Fibroblast of lung (primary cell): ENCODE measurements around the gene PGAM4. TPM values are rescaled to one million over a fixed set of nuclear protein-coding genes. Genes with fewer than 3 reads are reported as not detected.

Source experiments
- DNase-seq, 2 donors: peaks; one replicate each; pipeline versions ENCODE4 v3.0.0 to v3.0.0-alpha.2; 2010; ENCODE audit warnings: low read depth in 2 of 2
- H2AFZ ChIP-seq: 2 replicates; pipeline ENCODE4 v1.5.1; 2012; ENCODE audit warnings: low read length, control low read depth, inconsistent platforms
- H3K27ac ChIP-seq: 2 replicates; pipeline ENCODE4 v1.5.1; 2011; ENCODE audit warnings: low read length, control low read depth; ENCODE audit not compliant: insufficient read depth
- H3K27me3 ChIP-seq: 2 replicates; pipeline ENCODE4 v1.5.1; 2011; ENCODE audit warnings: mild to moderate bottlenecking, low read length; ENCODE audit not compliant: control insufficient read depth, insufficient read depth
- H3K36me3 ChIP-seq: 2 replicates; pipeline ENCODE4 v1.5.1; 2011; ENCODE audit warnings: low read length; ENCODE audit not compliant: control insufficient read depth, insufficient read depth
- H3K4me1 ChIP-seq: 2 replicates; pipeline ENCODE4 v1.5.1; 2011; ENCODE audit warnings: low read length; ENCODE audit not compliant: control insufficient read depth, insufficient read depth; ENCODE audit errors: extremely low read depth
- H3K4me2 ChIP-seq: 2 replicates; pipeline ENCODE4 v1.5.1; 2011; ENCODE audit warnings: low read length, control low read depth; ENCODE audit not compliant: insufficient read depth; ENCODE audit errors: extremely low read depth
- H3K4me3 ChIP-seq, 4 experiments: fragments of 200-600 bp in 1 of 4; sonication (generic) in 1 of 4; replicated peaks in 1 of 4; 2 replicates each; pipeline ENCODE4 v1.5.1; 2011 to 2016; ENCODE audit warnings: low read length in 4 of 4, low read depth in 3 of 4, mild to moderate bottlenecking in 3 of 4, control low read depth in 2 of 4, inconsistent platforms in 1 of 4, mixed read lengths in 1 of 4; ENCODE audit not compliant: insufficient read depth in 1 of 4; ENCODE audit errors: control extremely low read depth in 1 of 4
- H3K79me2 ChIP-seq: 2 replicates; pipeline ENCODE4 v1.5.1; 2012; ENCODE audit warnings: mild to moderate bottlenecking, low read length, inconsistent platforms; ENCODE audit not compliant: control insufficient read depth, insufficient read depth
- H3K9ac ChIP-seq: 2 replicates; pipeline ENCODE4 v1.5.1; 2011; ENCODE audit warnings: mild to moderate bottlenecking, low read length, control low read depth; ENCODE audit not compliant: insufficient read depth
- H3K9me3 ChIP-seq: 2 replicates; pipeline ENCODE4 v1.5.1; 2012; ENCODE audit warnings: low read depth, low read length; ENCODE audit not compliant: control insufficient read depth, insufficient read depth
- H4K20me1 ChIP-seq: 2 replicates; pipeline ENCODE4 v1.5.1; 2011; ENCODE audit warnings: low read length; ENCODE audit not compliant: control insufficient read depth, insufficient read depth; ENCODE audit errors: extremely low read depth
- CTCF ChIP-seq, 2 donors: IDR thresholded peaks in 1 of 2; conservative IDR thresholded peaks in 1 of 2; 1 replicate in 1 of 2; 2 replicates in 1 of 2; pipeline ENCODE4 v1.5.1; 2011 to 2012; ENCODE audit warnings: low read length in 2 of 2, control low read depth in 1 of 2, inconsistent platforms in 1 of 2, low read depth in 1 of 2, mild to moderate bottlenecking in 1 of 2
- EZH2 ChIP-seq: IDR thresholded peaks from 2 replicates; pipeline ENCODE4 v1.5.1; 2012; ENCODE audit warnings: low read length, control low read depth, mild to moderate bottlenecking; ENCODE audit errors: missing control alignments
- polyA plus RNA-seq, 2 donors: library from polyadenylated mRNA; depleted of rRNA in 1 of 2; stranded (reverse) in 1 of 2; unstranded in 1 of 2; fragments of >200 nt; gene quantifications; 2 replicates each; pipeline ENCODE4 v1.2.1, GENCODE V29; 2011 to 2012; ENCODE audit warnings: missing spikeins in 1 of 2
- total RNA-seq: library from RNA; depleted of rRNA; stranded (reverse); fragments of >200 nt; gene quantifications from 2 replicates; pipeline ENCODE4 v1.2.1, GENCODE V29; 2014

PGAM4 gene
- total and polyA plus RNA-seq, 2 donors (not counting 1 experiment from before 2014, with no cell fraction given): 0.39 TPM; not detected in 1

DNA sequence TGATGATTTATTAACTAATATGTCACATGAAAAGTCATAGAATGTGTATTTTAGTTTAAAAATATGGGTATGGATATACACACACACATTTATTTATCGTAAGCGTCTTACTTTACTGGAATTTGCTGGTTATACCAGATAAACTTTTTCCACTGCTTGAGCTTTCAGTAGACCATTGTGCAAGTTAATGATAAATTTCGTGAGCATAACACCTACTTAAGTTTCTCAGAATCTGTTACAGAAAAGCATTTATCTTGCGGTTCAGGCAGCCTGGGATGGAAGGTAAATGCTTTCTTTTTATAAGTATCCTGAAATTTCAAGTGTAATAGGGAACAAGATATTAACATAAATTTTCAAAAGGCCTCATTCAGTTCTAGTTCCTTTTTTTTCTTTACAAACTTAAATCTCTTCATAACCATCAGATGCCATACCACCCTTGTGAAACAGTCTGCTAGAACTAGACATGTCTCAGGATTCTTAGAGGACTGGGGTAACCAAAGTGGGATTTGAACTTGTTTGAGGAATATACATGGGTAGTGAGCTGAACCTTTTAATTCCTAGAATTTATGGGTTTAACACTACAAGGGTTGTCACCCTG, 31.3 kb downstream of the PGAM4 start:
- H2AFZ ChIP-seq: no peak overlapping the region
- H3K27ac ChIP-seq: no peak overlapping the region
- DNase-seq: no peak
- no peak overlapping the region for H3K4me3 ChIP-seq
- H3K4me1 ChIP-seq: no peaks in the 10 kb centered on the region
- H3K9ac ChIP-seq: no peak overlapping the region
- H3K36me3 ChIP-seq: no peaks in the 10 kb centered on the region
- H3K9me3 ChIP-seq: no peaks in the 10 kb centered on the region
- H3K4me2 ChIP-seq: no peak overlapping the region
- H3K27me3 ChIP-seq: no peaks in the 10 kb centered on the region
- H3K79me2 ChIP-seq: no peaks in the 10 kb centered on the region
- TF ChIP-seq CTCF (conservative IDR thresholded peaks at IDR 0.05 in 1 of 2, IDR thresholded peaks at IDR 0.05 in 1 of 2; ENCODE audit: low read depth in 1 of 2, low read length in 2 of 2) (no peak), EZH2 (no peak)
- H4K20me1 ChIP-seq: no peaks in the 10 kb centered on the region

- DNase-seq: peak; percentile 55 to 72
- Histone ChIP-seq H4K20me1 (no peaks in the 10 kb centered on the region), H2AFZ (no peak overlapping the region), H3K4me1 (no peaks in the 10 kb centered on the region), H3K27me3 (no peaks in the 10 kb centered on the region), H3K9ac (no peak overlapping the region), H3K36me3 (no peaks in the 10 kb centered on the region), H3K79me2 (no peaks in the 10 kb centered on the region), H3K4me2 (no peak overlapping the region), H3K27ac (no peak overlapping the region), H3K4me3 (no peak overlapping the region), H3K9me3 (no peaks in the 10 kb centered on the region)
- TF ChIP-seq EZH2 (no peak), CTCF (conservative IDR thresholded peaks at IDR 0.05 in 1 of 2, IDR thresholded peaks at IDR 0.05 in 1 of 2; ENCODE audit: low read depth in 1 of 2, low read length in 2 of 2) (no peak)
Observed at GRCh38 chrX:77937291-77937690, 32.1 kb downstream of the PGAM4 start.

GRCh38 chrX:77936299-77936698, 33.1 kb downstream of the PGAM4 start:
- no peaks in the 10 kb centered on the region for H3K27me3 ChIP-seq
- H3K36me3 ChIP-seq: no peaks in the 10 kb centered on the region
- no peaks in the 10 kb centered on the region for H3K4me1 ChIP-seq
- H4K20me1 ChIP-seq: no peaks in the 10 kb centered on the region
- H3K27ac ChIP-seq: no peak overlapping the region
- no peak overlapping the region for H3K4me3 ChIP-seq
- DNase-seq: no peak
- no peaks in the 10 kb centered on the region for H3K79me2 ChIP-seq
- no peak overlapping the region for H3K9ac ChIP-seq
- H2AFZ ChIP-seq: no peak overlapping the region
- no peak for TF ChIP-seq EZH2
- TF ChIP-seq CTCF (conservative IDR thresholded peaks at IDR 0.05 in 1 of 2, IDR thresholded peaks at IDR 0.05 in 1 of 2; ENCODE audit: low read depth in 1 of 2, low read length in 2 of 2): no peak
- H3K9me3 ChIP-seq: no peaks in the 10 kb centered on the region
- no peak overlapping the region for H3K4me2 ChIP-seq
